ENCODE data around the gene PPP1R10. TPM values are rescaled to one million over a fixed set of nuclear protein-coding genes. Genes with fewer than 3 reads are reported as not detected.

PPP1R10 gene
- total and polyA plus RNA-seq, 2 of the 13 experiments (the other 11 are each of a cell fraction or from before 2014, with no cell fraction given), result 26.3 to 38.4 TPM

DNA sequence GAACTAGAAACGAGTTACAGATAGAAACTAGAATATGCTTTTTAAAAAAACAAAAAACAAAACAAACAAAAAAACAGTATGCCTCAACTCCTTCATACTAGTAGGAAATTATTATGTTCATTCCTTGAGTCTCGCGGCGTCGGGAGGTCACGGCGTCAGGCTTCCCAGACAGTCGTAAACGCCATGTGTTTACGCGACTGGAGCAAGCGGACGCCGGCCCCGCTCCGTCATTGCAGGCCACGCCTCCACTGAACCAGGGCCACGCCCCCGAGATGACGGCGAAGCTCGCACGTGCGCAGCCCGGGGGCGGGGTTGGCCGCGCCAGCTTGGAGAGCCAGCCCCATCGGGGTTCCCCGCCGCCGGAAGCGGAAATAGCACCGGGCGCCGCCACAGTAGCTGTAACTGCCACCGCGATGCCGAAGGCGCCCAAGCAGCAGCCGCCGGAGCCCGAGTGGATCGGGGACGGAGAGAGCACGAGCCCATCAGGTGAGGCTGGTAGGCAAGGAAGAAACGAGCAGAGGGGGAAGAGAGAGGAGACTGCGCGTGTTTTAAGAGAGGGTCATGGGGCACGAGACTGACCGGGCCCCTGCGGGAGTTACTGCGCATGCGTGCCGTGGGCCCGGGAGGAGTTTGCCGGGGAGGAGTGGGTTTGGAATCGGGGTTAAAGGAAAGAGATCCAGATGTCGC is 45.8 kb downstream of the PPP1R10 start, which contains the start of gene ABCF1 (continued):
- TF ChIP-seq, protein P1, sequence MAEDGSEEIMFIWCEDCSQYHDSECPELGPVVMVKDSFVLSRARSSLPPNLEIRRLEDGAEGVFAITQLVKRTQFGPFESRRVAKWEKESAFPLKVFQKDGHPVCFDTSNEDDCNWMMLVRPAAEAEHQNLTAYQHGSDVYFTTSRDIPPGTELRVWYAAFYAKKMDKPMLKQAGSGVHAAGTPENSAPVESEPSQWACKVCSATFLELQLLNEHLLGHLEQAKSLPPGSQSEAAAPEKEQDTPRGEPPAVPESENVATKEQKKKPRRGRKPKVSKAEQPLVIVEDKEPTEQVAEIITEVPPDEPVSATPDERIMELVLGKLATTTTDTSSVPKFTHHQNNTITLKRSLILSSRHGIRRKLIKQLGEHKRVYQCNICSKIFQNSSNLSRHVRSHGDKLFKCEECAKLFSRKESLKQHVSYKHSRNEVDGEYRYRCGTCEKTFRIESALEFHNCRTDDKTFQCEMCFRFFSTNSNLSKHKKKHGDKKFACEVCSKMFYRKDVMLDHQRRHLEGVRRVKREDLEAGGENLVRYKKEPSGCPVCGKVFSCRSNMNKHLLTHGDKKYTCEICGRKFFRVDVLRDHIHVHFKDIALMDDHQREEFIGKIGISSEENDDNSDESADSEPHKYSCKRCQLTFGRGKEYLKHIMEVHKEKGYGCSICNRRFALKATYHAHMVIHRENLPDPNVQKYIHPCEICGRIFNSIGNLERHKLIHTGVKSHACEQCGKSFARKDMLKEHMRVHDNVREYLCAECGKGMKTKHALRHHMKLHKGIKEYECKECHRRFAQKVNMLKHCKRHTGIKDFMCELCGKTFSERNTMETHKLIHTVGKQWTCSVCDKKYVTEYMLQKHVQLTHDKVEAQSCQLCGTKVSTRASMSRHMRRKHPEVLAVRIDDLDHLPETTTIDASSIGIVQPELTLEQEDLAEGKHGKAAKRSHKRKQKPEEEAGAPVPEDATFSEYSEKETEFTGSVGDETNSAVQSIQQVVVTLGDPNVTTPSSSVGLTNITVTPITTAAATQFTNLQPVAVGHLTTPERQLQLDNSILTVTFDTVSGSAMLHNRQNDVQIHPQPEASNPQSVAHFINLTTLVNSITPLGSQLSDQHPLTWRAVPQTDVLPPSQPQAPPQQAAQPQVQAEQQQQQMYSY (CRISPR knock-in tag; IDR thresholded peaks at IDR 0.05), result peak; percentile 54
- TF ChIP-seq JUND (CRISPR knock-in tag; IDR thresholded peaks at IDR 0.05) (peak; percentile 61), KDM2A (CRISPR knock-in tag; IDR thresholded peaks at IDR 0.05; ENCODE audit: borderline replicate concordance, low read depth) (peak; percentile 92), ZNF605 (CRISPR knock-in tag; IDR thresholded peaks at IDR 0.05) (peak; percentile 94), CHD2 (IDR thresholded peaks at IDR 0.05; ENCODE audit: low read depth, low read length) (peak; percentile 84), ZNF841 (CRISPR knock-in tag; IDR thresholded peaks at IDR 0.05; ENCODE audit: borderline replicate concordance) (peak; percentile 90; the same call in 1 of the 2 replicates), ZNF772 (CRISPR knock-in tag; IDR thresholded peaks at IDR 0.05) (peak; percentile 98), IRF2 (CRISPR knock-in tag; IDR thresholded peaks at IDR 0.05) (peak; percentile 95)
- TF ChIP-seq, protein P2, sequence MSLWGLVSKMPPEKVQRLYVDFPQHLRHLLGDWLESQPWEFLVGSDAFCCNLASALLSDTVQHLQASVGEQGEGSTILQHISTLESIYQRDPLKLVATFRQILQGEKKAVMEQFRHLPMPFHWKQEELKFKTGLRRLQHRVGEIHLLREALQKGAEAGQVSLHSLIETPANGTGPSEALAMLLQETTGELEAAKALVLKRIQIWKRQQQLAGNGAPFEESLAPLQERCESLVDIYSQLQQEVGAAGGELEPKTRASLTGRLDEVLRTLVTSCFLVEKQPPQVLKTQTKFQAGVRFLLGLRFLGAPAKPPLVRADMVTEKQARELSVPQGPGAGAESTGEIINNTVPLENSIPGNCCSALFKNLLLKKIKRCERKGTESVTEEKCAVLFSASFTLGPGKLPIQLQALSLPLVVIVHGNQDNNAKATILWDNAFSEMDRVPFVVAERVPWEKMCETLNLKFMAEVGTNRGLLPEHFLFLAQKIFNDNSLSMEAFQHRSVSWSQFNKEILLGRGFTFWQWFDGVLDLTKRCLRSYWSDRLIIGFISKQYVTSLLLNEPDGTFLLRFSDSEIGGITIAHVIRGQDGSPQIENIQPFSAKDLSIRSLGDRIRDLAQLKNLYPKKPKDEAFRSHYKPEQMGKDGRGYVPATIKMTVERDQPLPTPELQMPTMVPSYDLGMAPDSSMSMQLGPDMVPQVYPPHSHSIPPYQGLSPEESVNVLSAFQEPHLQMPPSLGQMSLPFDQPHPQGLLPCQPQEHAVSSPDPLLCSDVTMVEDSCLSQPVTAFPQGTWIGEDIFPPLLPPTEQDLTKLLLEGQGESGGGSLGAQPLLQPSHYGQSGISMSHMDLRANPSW (CRISPR knock-in tag; IDR thresholded peaks at IDR 0.05; ENCODE audit: borderline replicate concordance), result peak; percentile 84; the same call in 1 of the 2 replicates
- TF ChIP-seq, protein P3, sequence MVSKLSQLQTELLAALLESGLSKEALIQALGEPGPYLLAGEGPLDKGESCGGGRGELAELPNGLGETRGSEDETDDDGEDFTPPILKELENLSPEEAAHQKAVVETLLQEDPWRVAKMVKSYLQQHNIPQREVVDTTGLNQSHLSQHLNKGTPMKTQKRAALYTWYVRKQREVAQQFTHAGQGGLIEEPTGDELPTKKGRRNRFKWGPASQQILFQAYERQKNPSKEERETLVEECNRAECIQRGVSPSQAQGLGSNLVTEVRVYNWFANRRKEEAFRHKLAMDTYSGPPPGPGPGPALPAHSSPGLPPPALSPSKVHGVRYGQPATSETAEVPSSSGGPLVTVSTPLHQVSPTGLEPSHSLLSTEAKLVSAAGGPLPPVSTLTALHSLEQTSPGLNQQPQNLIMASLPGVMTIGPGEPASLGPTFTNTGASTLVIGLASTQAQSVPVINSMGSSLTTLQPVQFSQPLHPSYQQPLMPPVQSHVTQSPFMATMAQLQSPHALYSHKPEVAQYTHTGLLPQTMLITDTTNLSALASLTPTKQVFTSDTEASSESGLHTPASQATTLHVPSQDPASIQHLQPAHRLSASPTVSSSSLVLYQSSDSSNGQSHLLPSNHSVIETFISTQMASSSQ (IDR thresholded peaks at IDR 0.05; ENCODE audit: low read depth), result 0 out of 2 replicates have a peak, but pooled peaks have one; percentile 36
- TF ChIP-seq, protein P3 (CRISPR knock-in tag; IDR thresholded peaks at IDR 0.05; ENCODE audit: borderline replicate concordance), result peak; percentile 90
- TF ChIP-seq, protein P4, sequence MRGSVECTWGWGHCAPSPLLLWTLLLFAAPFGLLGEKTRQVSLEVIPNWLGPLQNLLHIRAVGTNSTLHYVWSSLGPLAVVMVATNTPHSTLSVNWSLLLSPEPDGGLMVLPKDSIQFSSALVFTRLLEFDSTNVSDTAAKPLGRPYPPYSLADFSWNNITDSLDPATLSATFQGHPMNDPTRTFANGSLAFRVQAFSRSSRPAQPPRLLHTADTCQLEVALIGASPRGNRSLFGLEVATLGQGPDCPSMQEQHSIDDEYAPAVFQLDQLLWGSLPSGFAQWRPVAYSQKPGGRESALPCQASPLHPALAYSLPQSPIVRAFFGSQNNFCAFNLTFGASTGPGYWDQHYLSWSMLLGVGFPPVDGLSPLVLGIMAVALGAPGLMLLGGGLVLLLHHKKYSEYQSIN (CRISPR knock-in tag; IDR thresholded peaks at IDR 0.05; ENCODE audit: borderline replicate concordance), result no peak; the same call in 1 of the 2 replicates
- TF ChIP-seq, protein P5, sequence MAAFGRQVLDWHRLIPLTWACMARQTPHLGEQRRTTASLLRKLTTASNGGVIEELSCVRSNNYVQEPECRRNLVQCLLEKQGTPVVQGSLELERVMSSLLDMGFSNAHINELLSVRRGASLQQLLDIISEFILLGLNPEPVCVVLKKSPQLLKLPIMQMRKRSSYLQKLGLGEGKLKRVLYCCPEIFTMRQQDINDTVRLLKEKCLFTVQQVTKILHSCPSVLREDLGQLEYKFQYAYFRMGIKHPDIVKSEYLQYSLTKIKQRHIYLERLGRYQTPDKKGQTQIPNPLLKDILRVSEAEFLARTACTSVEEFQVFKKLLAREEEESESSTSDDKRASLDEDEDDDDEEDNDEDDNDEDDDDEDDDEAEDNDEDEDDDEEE (CRISPR knock-in tag; IDR thresholded peaks at IDR 0.05), result peak; percentile 19; the same call in 1 of the 2 replicates
- TF ChIP-seq, protein P6, sequence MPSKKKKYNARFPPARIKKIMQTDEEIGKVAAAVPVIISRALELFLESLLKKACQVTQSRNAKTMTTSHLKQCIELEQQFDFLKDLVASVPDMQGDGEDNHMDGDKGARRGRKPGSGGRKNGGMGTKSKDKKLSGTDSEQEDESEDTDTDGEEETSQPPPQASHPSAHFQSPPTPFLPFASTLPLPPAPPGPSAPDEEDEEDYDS (CRISPR knock-in tag; IDR thresholded peaks at IDR 0.05), result peak; percentile 90
